HepG2 (cell line): ENCODE measurements around the gene FARSB. TPM values are rescaled to one million over a fixed set of nuclear protein-coding genes. Genes with fewer than 3 reads are reported as not detected.

Source experiments
- ATM ChIP-seq: fragments of 450-650 bp; IDR thresholded peaks from 2 replicates; pipeline ENCODE4 v1.7.1; 2017; ENCODE audit warnings: mild to moderate bottlenecking, borderline replicate concordance
- CEBPG ChIP-seq: IDR thresholded peaks from 2 replicates; pipeline ENCODE4 v1.6.1; 2016
- GATA4 ChIP-seq: sonication (generic); IDR thresholded peaks from 2 replicates; pipeline ENCODE4 v1.6.1; 2016; ENCODE audit warnings: antibody characterized with exemption, low read depth, borderline replicate concordance
- HDAC2 ChIP-seq: sonication (generic); formaldehyde crosslinking; IDR thresholded peaks from 2 replicates; pipeline ENCODE4 v1.4.0; 2020; ENCODE audit warnings: missing genetic modification reagents
- HHEX ChIP-seq: IDR thresholded peaks from 2 replicates; pipeline ENCODE4 v1.6.1; 2016; ENCODE audit warnings: control low read depth
- MEIS1 ChIP-seq: sonication (generic); formaldehyde crosslinking; IDR thresholded peaks from 2 replicates; pipeline ENCODE4 v1.9.0; 2021; ENCODE audit warnings: mild to moderate bottlenecking, missing genetic modification reagents, moderate library complexity, borderline replicate concordance
- NFE2L2 ChIP-seq: fragments of 150-350 bp; IDR thresholded peaks from 2 replicates; pipeline ENCODE4 v1.6.1; 2014; ENCODE audit warnings: low read length
- NR1H2 ChIP-seq: sonication (generic); formaldehyde crosslinking; IDR thresholded peaks from 2 replicates; pipeline ENCODE4 v1.8.1; 2022; ENCODE audit warnings: low read depth, missing genetic modification reagents, borderline replicate concordance
- SMAD9 ChIP-seq: sonication (generic); formaldehyde crosslinking; IDR thresholded peaks from 2 replicates; pipeline ENCODE4 v1.5.1; 2020; ENCODE audit warnings: mild to moderate bottlenecking, missing genetic modification reagents
- ZMYM3 ChIP-seq: sonication (generic); formaldehyde crosslinking; IDR thresholded peaks from 2 replicates; pipeline ENCODE4 v1.5.1; 2020; ENCODE audit warnings: mild to moderate bottlenecking, missing genetic modification reagents
- ZNF562 ChIP-seq: sonication (generic); formaldehyde crosslinking; IDR thresholded peaks from 2 replicates; pipeline ENCODE4 v1.8.0; 2022; ENCODE audit warnings: missing genetic modification reagents, borderline replicate concordance
- polyA plus RNA-seq, 8 experiments: library from polyadenylated mRNA; depleted of rRNA in 3 of 8; stranded (reverse) in 7 of 8; unstranded in 1 of 8; fragments of >200 nt; fragmentation: Illumina TruSeq in 4 of 8; extraction: Trizol in 4 of 8; gene quantifications; 2 replicates each; pipeline versions ENCODE4 v1.2.1 to v1.2.3, GENCODE V29; 2011 to 2016; ENCODE audit warnings: low read depth in 4 of 8, missing spikeins in 1 of 8, mixed read lengths in 1 of 8; ENCODE audit not compliant: insufficient read depth in 1 of 8
- total RNA-seq, 5 experiments: library from RNA; depleted of rRNA; stranded (reverse); fragments of >200 nt; fragmentation: Illumina TruSeq; extraction: Trizol; gene quantifications; 2 replicates each; pipeline ENCODE4 v1.2.3, GENCODE V29; 2016; ENCODE audit warnings: low read depth in 1 of 5
- TF ChIP-seq, protein P1 (sequence below): sonication (generic); formaldehyde crosslinking; IDR thresholded peaks from 2 replicates; pipeline ENCODE4 v1.4.0; 2020; ENCODE audit warnings: missing genetic modification reagents, borderline replicate concordance
- TF ChIP-seq, protein P2 (sequence below): IDR thresholded peaks from 2 replicates; pipeline ENCODE4 v1.6.1; 2012; ENCODE audit warnings: inconsistent platforms
- TF ChIP-seq, protein P3 (sequence below): sonication (generic); formaldehyde crosslinking; IDR thresholded peaks from 2 replicates; pipeline ENCODE4 v1.9.0; 2022; ENCODE audit warnings: missing genetic modification reagents, mild to moderate bottlenecking, borderline replicate concordance
- TF ChIP-seq, protein P4 (sequence below): sonication (generic); formaldehyde crosslinking; IDR thresholded peaks from 2 replicates; pipeline ENCODE4 v1.5.1; 2020; ENCODE audit warnings: missing genetic modification reagents, mild to moderate bottlenecking, borderline replicate concordance
- TF ChIP-seq, protein P5 (sequence below): sonication (generic); formaldehyde crosslinking; IDR thresholded peaks from 2 replicates; pipeline ENCODE4 v1.8.0; 2022; ENCODE audit warnings: mild to moderate bottlenecking, missing genetic modification reagents, moderate library complexity
- TF ChIP-seq, protein P6 (sequence below): sonication (generic); formaldehyde crosslinking; IDR thresholded peaks from 2 replicates; pipeline ENCODE4 v1.8.0; 2022; ENCODE audit warnings: mild to moderate bottlenecking, missing genetic modification reagents, moderate library complexity
- TF ChIP-seq, protein P7 (sequence below): sonication (generic); formaldehyde crosslinking; IDR thresholded peaks from 2 replicates; pipeline ENCODE4 v1.4.0; 2020; ENCODE audit warnings: missing genetic modification reagents

Gene FARSB
- total and polyA plus RNA-seq, 2 of the 13 experiments (the other 11 are each of a cell fraction or from before 2014, with no cell fraction given) = 23.3 to 45.9 TPM

DNA sequence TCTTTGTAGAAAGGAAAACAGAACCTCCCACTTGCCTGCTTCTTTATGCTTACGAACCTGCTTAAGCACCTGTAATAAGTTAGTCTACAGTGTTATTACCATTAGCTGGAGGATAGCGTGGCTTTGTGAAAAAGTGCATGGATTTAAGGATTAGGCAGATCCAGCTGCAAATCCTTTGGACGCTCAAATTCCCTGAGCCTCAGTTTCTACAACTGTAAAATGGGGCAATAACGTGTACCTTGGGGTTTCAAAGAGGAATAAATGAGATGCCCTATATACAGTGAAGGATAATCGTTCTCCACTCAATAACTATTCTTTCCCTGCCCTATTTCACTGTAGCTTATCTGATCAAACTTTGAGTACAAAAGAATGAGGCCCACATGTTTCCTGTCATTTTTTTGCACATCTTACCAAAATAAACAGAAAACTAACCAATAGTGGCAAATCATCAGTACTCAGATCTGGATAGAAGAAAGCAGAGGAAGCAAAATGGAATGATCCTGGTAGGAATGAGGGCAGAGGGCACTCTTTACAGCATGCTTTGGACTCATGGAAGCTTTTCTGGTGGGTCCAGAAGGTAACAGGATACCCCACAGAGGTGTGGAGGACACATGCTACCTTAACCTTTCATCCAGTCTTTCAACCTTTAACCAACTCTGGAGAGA lies 30.3 kb upstream of the FARSB start (continued):
- TF ChIP-seq, protein P1, sequence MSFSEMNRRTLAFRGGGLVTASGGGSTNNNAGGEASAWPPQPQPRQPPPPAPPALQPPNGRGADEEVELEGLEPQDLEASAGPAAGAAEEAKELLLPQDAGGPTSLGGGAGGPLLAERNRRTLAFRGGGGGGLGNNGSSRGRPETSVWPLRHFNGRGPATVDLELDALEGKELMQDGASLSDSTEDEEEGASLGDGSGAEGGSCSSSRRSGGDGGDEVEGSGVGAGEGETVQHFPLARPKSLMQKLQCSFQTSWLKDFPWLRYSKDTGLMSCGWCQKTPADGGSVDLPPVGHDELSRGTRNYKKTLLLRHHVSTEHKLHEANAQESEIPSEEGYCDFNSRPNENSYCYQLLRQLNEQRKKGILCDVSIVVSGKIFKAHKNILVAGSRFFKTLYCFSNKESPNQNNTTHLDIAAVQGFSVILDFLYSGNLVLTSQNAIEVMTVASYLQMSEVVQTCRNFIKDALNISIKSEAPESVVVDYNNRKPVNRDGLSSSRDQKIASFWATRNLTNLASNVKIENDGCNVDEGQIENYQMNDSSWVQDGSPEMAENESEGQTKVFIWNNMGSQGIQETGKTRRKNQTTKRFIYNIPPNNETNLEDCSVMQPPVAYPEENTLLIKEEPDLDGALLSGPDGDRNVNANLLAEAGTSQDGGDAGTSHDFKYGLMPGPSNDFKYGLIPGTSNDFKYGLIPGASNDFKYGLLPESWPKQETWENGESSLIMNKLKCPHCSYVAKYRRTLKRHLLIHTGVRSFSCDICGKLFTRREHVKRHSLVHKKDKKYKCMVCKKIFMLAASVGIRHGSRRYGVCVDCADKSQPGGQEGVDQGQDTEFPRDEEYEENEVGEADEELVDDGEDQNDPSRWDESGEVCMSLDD (CRISPR knock-in tag) = no peak
- TF ChIP-seq, protein P2, sequence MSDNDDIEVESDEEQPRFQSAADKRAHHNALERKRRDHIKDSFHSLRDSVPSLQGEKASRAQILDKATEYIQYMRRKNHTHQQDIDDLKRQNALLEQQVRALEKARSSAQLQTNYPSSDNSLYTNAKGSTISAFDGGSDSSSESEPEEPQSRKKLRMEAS = peak; percentile 32; the same call in 1 of the 2 replicates
- no peak for TF ChIP-seq NFE2L2
- TF ChIP-seq HHEX (CRISPR knock-in tag) = no peak
- TF ChIP-seq, protein P3, sequence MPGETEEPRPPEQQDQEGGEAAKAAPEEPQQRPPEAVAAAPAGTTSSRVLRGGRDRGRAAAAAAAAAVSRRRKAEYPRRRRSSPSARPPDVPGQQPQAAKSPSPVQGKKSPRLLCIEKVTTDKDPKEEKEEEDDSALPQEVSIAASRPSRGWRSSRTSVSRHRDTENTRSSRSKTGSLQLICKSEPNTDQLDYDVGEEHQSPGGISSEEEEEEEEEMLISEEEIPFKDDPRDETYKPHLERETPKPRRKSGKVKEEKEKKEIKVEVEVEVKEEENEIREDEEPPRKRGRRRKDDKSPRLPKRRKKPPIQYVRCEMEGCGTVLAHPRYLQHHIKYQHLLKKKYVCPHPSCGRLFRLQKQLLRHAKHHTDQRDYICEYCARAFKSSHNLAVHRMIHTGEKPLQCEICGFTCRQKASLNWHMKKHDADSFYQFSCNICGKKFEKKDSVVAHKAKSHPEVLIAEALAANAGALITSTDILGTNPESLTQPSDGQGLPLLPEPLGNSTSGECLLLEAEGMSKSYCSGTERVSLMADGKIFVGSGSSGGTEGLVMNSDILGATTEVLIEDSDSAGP (CRISPR knock-in tag) = no peak
- TF ChIP-seq GATA4 = no peak
- TF ChIP-seq, protein P4, sequence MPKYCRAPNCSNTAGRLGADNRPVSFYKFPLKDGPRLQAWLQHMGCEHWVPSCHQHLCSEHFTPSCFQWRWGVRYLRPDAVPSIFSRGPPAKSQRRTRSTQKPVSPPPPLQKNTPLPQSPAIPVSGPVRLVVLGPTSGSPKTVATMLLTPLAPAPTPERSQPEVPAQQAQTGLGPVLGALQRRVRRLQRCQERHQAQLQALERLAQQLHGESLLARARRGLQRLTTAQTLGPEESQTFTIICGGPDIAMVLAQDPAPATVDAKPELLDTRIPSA = no peak
- TF ChIP-seq NR1H2 (CRISPR knock-in tag) = no peak
- TF ChIP-seq, protein P5, sequence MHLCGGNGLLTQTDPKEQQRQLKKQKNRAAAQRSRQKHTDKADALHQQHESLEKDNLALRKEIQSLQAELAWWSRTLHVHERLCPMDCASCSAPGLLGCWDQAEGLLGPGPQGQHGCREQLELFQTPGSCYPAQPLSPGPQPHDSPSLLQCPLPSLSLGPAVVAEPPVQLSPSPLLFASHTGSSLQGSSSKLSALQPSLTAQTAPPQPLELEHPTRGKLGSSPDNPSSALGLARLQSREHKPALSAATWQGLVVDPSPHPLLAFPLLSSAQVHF (CRISPR knock-in tag) = no peak
- no peak for TF ChIP-seq ATM
- no peak for TF ChIP-seq HDAC2 (CRISPR knock-in tag)
- no peak for TF ChIP-seq CEBPG (CRISPR knock-in tag)
- TF ChIP-seq ZMYM3 (CRISPR knock-in tag) = peak; percentile 80
- TF ChIP-seq SMAD9 (CRISPR knock-in tag) = no peak
- TF ChIP-seq, protein P6, sequence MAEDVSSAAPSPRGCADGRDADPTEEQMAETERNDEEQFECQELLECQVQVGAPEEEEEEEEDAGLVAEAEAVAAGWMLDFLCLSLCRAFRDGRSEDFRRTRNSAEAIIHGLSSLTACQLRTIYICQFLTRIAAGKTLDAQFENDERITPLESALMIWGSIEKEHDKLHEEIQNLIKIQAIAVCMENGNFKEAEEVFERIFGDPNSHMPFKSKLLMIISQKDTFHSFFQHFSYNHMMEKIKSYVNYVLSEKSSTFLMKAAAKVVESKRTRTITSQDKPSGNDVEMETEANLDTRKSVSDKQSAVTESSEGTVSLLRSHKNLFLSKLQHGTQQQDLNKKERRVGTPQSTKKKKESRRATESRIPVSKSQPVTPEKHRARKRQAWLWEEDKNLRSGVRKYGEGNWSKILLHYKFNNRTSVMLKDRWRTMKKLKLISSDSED (CRISPR knock-in tag) = no peak
- TF ChIP-seq, protein P7, sequence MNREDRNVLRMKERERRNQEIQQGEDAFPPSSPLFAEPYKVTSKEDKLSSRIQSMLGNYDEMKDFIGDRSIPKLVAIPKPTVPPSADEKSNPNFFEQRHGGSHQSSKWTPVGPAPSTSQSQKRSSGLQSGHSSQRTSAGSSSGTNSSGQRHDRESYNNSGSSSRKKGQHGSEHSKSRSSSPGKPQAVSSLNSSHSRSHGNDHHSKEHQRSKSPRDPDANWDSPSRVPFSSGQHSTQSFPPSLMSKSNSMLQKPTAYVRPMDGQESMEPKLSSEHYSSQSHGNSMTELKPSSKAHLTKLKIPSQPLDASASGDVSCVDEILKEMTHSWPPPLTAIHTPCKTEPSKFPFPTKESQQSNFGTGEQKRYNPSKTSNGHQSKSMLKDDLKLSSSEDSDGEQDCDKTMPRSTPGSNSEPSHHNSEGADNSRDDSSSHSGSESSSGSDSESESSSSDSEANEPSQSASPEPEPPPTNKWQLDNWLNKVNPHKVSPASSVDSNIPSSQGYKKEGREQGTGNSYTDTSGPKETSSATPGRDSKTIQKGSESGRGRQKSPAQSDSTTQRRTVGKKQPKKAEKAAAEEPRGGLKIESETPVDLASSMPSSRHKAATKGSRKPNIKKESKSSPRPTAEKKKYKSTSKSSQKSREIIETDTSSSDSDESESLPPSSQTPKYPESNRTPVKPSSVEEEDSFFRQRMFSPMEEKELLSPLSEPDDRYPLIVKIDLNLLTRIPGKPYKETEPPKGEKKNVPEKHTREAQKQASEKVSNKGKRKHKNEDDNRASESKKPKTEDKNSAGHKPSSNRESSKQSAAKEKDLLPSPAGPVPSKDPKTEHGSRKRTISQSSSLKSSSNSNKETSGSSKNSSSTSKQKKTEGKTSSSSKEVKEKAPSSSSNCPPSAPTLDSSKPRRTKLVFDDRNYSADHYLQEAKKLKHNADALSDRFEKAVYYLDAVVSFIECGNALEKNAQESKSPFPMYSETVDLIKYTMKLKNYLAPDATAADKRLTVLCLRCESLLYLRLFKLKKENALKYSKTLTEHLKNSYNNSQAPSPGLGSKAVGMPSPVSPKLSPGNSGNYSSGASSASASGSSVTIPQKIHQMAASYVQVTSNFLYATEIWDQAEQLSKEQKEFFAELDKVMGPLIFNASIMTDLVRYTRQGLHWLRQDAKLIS (CRISPR knock-in tag) = no peak
- TF ChIP-seq ZNF562 (CRISPR knock-in tag) = no peak
- no peak for TF ChIP-seq MEIS1 (CRISPR knock-in tag)
